Activated CD4-positive, alpha-beta T cell treated with anti-CD3 and anti-CD28 coated beads for 4 hours (primary cell): ENCODE measurements around the gene CHTF8.

ENCODE experiments used
- DNase-seq, 2 donors: peaks; one replicate each; pipeline ENCODE4 v3.0.0-alpha.2; 2020

Gene CHTF8

DNA sequence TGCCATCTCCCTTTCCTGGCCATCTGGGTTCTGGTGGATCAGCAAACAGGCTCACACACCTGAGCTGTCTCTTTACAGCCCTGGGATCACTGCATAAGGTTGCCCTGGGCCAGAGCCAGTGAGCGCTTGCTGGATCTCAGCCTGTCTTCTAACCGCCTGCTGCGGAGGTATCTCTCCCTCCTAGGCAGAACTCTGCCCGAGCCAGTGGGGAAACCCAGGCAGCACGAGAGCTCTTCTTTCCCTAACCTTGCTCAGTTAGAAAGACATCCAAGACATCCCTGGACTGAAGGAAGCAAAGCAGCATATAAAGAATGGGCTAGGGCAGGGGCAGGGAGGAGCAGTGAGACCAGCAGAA is 20.5 kb downstream of the CHTF8 start:
- DNase-seq = no peak

DNA sequence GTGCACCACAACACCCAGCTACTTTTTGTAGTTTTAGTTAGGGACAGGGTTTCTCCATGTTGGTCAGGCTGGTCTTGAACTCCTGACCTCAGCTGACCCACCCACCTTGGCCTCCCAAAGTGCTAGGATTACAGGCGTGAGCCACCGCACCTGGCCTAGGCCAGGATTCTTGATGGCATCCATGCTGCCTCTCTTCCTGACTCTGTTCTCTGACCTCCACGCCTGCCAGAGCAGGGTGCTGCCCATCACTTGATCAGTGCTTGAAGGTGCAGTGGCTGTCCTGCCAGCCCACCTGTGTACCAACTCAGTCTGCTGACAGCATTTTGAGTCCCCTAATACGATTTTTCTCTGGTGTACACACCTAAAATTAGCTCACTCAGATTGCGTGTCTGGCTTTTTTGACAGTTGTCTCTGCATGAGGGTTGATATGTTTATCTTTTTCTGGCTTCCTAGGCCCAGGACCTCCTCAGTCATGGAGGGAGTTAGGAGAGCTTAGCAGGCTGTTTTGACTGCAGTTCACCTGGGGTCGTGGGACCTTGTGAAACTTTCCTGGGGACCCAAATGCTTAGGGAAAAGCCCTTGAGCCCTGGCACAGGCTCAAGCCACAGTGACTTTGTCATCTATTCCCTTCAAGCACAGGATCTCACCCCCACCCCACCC is 21.0 kb downstream of the CHTF8 start:
- DNase-seq = no peak

GRCh38 chr16:69110406-69110805 is 22.0 kb downstream of the CHTF8 start:
- no peak for DNase-seq

- DNase-seq = no peak
Observed at GRCh38 chr16:69109486-69110270, 22.7 kb downstream of the CHTF8 start.

- no peak for DNase-seq
Observed at GRCh38 chr16:69108905-69109252, 23.5 kb downstream of the CHTF8 start.

GRCh38 chr16:69108064-69108904 is 24.1 kb downstream of the CHTF8 start:
- no peak for DNase-seq

DNA sequence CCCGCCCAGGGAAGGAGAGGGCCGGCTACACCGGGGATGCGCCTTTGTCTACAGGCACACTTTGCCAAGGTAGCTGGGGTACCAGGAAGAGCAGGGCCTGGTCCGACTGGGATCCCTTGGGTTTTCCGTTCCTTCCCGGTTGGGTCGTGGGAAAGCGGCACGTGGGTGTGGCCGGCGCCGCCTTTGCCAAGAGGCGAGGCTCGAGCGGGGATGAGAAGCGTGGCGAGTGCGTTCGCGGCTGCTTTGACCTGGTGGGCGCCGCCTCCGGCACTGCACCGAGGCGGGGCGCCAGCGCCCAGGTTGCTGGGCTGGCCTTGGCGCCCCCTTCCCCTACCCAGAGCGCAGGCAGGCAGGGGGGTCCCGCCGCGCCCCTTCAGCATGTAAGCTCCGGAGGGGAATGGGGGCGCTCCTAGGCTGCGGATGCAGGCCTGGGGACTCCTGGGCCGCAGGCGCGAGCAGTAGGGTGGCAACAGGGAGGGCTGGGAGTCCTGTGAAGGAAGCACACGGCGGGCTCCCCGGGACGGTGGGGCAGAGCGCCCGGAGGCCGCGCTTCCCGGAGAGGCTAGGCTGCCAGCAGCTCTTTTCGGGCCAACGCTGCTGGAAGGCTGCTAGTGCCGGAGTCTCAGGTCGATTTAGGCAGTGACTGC is 24.9 kb downstream of the CHTF8 start:
- no peak for DNase-seq

- DNase-seq = no peak
Observed at GRCh38 chr16:69106491-69107315, 25.7 kb downstream of the CHTF8 start.

DNA sequence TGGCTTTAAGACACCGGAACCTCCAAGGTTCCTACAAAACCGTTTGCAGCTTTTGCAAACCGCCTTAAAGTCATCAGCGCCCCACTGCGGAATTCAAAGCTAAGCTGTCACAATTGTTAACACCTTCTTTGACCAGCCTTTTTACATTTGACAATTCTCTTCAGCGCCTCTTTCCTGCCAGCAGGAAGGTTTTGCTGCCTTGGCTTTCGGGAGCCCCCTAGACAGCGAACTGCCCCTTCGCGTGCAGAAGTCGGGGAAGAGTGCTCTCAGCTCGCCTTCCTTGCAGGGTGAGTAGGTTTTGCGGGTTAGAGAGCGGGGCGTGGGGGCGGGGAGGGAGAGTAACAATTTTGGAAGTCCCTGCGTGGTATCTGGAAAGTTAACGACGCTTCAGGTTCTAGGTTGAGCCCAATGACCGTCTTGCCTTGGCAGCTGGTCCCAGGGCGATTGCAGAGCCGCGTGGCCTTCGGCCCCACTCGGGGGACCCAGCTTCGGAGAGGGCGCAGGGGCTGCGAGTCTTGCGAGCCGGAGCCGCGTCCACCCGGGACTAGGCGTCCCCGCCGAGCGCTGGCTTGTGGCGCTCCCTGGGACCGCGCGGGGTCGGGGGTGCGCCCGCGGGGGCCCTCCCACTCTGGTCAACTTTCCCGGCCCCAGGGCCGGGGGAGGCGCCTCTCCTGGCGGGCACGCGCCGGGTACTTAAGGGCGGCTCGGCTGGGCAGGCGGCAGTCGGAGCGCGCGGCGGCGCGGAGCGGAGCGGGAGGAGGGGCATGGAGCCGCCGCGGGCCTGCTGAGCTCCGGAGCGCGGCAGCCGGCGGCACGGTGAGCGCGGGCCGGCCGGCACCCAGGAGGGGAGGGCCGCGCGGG is 26.7 kb downstream of the CHTF8 start, which contains the start of gene HAS3:
TSS of gene HAS3 (plus strand) at position 153 of the 861 bp plus-strand sequence. CDS start 3,743 bp downstream, outside the sequence.
- DNase-seq = peak in 1 of 2 donors; percentile 20

DNA sequence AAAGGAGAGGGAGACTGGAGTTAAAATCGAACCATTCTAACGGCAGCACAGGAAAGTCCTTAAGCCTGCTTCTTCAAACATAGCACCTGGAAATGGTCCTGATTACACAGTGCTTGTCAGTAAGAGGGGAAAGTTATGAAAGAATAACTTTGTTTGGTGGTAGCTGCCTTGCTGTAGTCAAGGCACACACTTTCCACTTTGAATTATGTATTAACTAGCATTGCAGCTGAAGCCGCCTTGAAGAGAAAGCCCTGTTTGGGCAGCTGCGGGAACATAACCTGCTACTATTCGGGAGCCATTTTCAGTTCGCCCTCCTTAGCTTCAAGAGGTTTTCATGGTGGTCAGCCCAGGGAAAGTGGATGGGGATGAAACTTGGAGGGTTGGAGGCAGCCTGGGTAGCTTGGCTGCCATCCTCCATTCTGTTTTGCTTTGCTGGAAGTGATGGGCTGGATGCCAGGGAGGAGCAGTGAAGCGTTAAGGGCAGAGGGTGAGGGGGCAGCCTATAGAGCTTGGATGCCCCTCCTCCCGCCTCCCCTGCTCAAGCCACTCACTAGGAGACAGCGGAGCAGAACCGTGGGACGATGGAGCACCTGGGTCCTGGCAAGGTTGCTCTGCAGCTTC is 32.2 kb downstream of the CHTF8 start:
- no peak for DNase-seq

DNA sequence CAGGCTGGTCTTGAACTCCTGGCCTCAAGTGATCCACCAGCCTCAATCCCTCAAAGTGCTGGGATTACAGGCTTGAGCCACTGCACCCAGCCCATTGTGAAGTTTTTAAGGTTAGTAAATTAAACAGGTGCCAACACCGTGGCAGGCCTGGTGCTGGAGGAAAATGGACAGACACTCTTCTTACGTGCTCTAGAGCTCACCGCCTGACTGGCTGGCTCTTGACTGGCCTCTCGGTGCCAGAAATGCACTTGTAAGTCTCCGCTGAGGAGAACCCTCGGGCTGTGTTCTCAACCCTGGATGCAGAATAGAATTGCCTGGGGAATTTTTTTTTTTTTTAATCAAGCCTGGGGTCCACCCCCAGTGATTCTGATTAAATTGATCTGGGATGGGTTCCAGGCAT is 37.2 kb downstream of the CHTF8 start:
- no peak for DNase-seq

- no peak for DNase-seq
Observed at GRCh38 chr16:69094501-69094900, 37.9 kb downstream of the CHTF8 start.

- no peak for DNase-seq
Observed at GRCh38 chr16:69093974-69094373, 38.4 kb downstream of the CHTF8 start.

- no peak for DNase-seq
Observed at GRCh38 chr16:69089091-69089910, 43.1 kb downstream of the CHTF8 start.

DNA sequence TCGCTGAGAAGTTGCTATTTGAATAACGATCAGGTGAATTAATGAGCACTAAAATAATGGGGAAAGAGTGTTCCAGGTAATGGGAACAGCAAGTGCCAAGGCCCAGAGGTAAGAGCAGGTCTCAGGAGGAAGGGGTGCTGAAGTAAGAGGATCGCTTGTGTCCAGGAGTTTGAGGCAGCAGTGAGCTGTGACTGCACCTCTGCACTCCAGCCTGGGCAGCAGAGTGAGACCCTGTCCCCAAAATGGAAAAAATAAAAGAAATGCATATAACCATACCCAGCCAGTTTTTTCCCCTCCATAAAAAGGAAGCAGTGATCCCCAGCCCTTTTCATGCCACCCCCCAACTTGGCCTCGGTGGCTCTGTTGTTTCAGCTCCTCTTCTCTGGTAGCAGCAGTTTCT is 43.7 kb downstream of the CHTF8 start:
- no peak for DNase-seq

DNA sequence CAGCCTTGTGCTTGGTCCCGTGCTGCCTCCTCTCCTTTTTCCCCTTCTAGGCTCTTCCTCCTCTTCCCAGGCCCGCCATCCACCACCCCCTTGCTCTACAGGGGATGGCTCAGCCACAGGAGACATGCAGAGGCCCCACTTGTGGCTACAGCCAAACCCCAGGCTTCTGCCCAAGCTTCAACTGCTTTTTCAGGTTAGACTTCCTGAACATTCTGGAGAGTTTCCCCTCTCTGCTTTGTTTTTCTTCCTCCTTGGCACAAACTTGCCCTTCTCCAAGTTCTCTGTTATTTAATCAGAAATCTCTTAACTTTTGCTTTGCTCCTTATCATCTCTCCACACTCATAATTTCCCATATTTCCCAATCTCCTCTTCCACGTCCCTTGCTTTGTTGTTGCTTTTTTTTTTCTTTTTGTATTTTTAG is 45.2 kb downstream of the CHTF8 start:
- no peak for DNase-seq

DNA sequence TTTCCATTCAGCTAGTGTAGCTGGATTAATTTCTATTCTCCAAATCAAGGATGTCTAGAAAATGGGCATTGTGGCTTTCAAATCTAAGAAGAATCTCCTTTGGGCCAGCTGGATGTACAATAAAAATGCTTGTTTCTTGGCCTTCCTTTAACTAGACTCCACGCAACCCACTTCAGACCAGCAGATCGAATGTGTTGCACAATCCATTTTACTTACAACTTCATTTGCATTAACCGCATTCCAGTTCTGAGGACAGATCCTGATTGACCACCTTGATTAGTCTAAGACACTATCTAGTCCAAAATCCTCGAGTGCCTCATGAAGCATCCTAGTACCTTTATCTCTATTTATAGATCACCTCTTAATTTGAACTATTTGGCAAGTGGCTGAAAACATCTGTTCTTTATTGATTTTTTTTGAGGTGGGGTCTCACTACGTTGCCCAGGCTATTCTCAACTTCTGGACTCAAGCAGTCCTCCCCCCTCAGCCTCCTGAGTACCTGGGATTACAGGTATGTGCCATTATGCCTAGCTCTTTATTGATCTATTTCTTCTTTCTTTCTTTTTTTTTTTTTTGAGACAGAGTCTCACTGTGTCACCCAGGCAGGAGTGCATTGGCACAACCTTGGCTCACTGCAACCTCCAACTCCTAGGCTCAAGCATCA is 47.2 kb downstream of the CHTF8 start:
- no peak for DNase-seq

DNA sequence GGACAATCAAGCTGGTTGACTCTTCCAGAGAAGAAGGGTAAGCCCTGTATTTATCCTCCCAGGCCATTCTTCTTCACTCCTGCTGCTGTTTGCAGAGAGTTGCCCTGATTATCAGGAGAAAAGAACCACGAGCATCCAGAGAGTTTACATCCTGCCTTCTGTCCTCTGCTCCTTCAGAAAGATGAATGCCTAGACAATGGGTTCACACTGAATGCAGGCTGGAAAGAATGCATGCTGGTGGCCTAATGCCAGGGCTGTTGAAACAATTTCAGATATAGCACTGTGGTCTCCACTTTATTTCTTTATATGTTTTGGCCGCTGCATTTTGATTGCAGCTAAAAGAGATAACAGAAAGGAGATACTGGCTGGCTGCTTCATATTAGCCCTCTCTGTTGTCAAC is 48.1 kb downstream of the CHTF8 start:
- no peak for DNase-seq

DNA sequence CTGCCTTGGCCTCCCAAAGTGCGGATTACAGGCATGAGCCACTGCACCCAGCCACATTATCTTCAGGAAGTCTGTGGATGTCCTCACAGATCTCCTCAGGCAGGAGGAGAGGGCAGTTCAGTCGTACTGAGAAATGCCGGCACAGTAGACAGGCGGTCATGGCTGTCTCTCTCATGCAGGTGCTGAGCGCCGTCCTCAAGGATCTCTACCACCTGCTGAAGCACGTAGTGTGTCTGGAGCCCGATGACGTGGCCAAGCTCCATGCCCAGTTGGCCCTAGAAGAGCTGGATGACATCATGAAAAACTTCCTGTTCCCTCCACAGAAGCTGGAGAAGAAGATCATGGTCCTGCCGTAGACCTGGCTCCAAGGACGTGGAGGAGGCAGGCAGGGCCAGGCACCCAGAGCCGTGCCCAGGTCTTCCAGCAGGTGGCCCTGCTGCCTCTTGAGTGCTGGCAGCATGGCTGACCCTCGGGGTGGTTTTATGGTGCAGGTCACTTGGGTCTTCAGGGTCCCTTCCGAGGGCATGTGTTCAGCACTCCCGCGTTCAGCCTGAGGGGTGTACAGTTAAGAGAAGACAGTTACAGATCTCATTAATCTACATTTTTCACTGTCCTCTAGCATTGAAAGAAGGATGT is 49.0 kb downstream of the CHTF8 start:
- DNase-seq = no peak
